Activated CD4-positive, alpha-beta T cell treated with anti-CD3 and anti-CD28 coated beads, Interleukin-2, amount 10 ng/mL, durations not matched to agents 24 days and 14 days (primary cell): Measurements from ENCODE around the gene PTGFRN. TPM values are rescaled to one million over a fixed set of nuclear protein-coding genes. Genes with fewer than 3 reads are reported as not detected.

ENCODE experiments used
- DNase-seq: peaks from one replicate; pipeline ENCODE4 v3.0.0; 2022
- H3K27ac Mint-ChIP-seq: one replicate; pipeline ENCODE4 v1.8.0; 2022; ENCODE audit warnings: mild to moderate bottlenecking, mixed read lengths
- H3K27me3 Mint-ChIP-seq: one replicate; pipeline ENCODE4 v1.8.0; 2022; ENCODE audit warnings: mixed read lengths
- H3K36me3 Mint-ChIP-seq: one replicate; pipeline ENCODE4 v1.8.0; 2022; ENCODE audit warnings: low read depth, mild to moderate bottlenecking, mixed read lengths
- H3K4me1 Mint-ChIP-seq: one replicate; pipeline ENCODE4 v1.8.0; 2021; ENCODE audit warnings: mixed read lengths
- H3K4me3 Mint-ChIP-seq: one replicate; pipeline ENCODE4 v1.8.0; 2022; ENCODE audit warnings: mild to moderate bottlenecking, moderate library complexity, mixed read lengths
- H3K9me3 Mint-ChIP-seq: one replicate; pipeline ENCODE4 v1.8.0; 2021; ENCODE audit warnings: mixed read lengths
- intact Hi-C: fragments of 100-400 bp; cut with micrococcal nuclease; formaldehyde crosslinking; loops from one replicate; pipeline ENCODE4 v1.15.1; 2023
- total RNA-seq: library from RNA; stranded (reverse); gene quantifications from 2 replicates; pipeline ENCODE4 v1.2.3, GENCODE V29; 2022

PTGFRN gene
- total RNA-seq, 1 donor from 2014 or later = 35.6 TPM

DNA sequence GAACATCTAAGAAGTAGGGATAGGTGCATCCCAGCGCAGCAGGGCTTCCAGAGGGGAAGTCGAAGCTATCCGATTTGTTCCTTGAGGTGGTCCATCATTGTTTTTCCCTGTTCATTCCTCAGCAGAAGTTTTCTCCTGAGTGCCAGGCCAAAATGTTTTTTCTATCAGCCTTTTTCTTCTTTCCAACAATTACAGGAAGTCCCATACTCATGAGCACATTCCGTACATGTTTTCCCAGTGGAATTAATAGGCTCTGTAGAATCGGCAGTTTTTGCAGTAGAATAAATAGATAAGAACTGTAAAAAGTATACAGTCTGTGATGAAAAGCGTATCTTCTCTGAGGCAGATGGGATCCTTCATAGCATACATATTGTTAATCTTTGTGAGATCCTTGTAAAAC is 116.6 kb downstream of the PTGFRN start:
- DNase-seq = no peak
- H3K27ac Mint-ChIP-seq = no peak overlapping the region
- no peak overlapping the region for H3K4me3 Mint-ChIP-seq
- intact Hi-C loops = no loop called here
- H3K9me3 Mint-ChIP-seq = no peaks in the 10 kb centered on the region
- no peaks in the 10 kb centered on the region for H3K36me3 Mint-ChIP-seq
- H3K27me3 Mint-ChIP-seq = no peaks in the 10 kb centered on the region
- H3K4me1 Mint-ChIP-seq = peaks cover 2% of the 10 kb centered on the region

DNA sequence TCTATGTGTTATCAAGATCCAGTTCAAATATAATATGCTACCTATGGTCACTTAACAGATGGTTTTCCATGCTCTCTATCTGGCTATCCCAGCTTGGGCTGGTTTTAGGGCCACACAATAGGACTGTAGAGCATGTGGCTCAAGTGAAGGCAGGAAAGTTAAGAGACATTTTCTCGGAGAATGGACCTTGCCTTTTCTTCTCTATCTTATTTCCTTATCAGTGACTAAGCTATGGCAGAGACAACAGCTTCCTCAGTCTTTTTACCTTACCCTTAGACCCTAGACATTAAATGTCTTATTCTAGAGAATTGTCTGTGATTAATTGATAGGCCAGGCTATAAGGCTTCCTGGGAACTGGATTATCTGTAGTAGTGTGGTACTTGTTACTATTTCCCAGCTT is 120.0 kb downstream of the PTGFRN start:
- Mint-ChIP-seq H3K27ac (no peak overlapping the region), H3K9me3 (no peaks in the 10 kb centered on the region)
- no peak for DNase-seq

DNA sequence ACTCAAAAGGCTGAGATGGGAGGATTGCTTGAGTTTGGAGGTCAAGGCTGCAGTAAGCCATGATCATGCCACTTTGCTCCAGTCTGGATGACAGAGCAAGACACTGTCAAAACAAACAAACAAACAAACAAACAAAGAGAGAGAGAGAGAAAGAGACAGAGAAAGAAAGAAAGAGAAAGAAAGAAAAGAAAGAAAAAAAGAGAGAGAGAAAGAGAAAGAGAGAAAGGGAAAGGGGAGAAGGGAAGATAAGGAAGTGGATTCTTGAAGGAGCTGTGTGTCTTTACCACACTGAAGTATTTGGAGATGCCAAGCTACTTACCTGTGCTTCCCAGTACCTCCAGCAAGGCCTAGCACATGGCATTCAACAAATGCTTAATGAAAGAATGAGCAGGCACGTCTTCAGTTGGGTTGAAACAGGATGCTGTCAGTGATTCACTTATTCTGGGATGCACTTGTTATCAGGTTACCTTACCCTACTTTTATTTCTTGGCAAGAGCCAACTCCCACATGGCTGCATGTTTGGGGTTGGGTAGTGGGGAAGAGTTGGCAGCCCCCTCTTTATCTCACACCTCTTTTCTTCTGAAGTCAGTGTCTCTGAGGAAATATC is 120.7 kb downstream of the PTGFRN start:
- intact Hi-C loops = no loop called here

More for the DNA sequence above, 120.0 kb downstream of the PTGFRN start:
- H3K36me3 Mint-ChIP-seq = peaks cover 2% of the 10 kb centered on the region
- intact Hi-C loops = no loop called here
- H3K27me3 Mint-ChIP-seq = no peaks in the 10 kb centered on the region
- H3K4me1 Mint-ChIP-seq = peaks cover 4% of the 10 kb centered on the region
- H3K4me3 Mint-ChIP-seq = no peak overlapping the region

DNA sequence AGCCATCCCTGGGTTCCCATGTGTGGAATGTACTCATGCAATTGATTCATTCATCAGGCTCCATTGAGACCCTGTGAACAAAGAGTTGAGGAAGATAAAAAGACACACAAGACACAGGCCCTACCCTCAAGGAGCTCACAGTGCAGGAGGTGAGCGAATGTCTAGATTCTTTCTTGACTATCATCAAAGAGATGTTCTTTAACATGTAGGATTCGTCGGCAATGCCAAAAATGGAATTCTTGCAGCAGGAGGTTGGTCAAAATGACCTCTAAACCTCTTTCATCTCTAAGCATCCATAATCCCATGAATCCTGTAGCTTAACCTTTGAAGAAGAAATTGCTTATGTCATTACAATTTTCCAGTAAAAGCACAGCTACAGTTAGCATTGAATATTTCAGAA is 122.5 kb downstream of the PTGFRN start:
- H3K36me3 Mint-ChIP-seq = peaks cover 2% of the 10 kb centered on the region
- intact Hi-C loops = no loop called here
- no peak overlapping the region for H3K4me3 Mint-ChIP-seq
- DNase-seq = no peak
- no peaks in the 10 kb centered on the region for H3K9me3 Mint-ChIP-seq
- H3K27ac Mint-ChIP-seq = no peak overlapping the region
- H3K4me1 Mint-ChIP-seq = peaks cover 4% of the 10 kb centered on the region
- H3K27me3 Mint-ChIP-seq = no peaks in the 10 kb centered on the region

More for the DNA sequence above, 120.7 kb downstream of the PTGFRN start:
- Mint-ChIP-seq H3K9me3 (no peaks in the 10 kb centered on the region), H3K4me1 (peaks cover 4% of the 10 kb centered on the region), H3K27ac (no peak overlapping the region), H3K27me3 (no peaks in the 10 kb centered on the region), H3K4me3 (no peak overlapping the region), H3K36me3 (peaks cover 2% of the 10 kb centered on the region)
- no peak for DNase-seq

DNA sequence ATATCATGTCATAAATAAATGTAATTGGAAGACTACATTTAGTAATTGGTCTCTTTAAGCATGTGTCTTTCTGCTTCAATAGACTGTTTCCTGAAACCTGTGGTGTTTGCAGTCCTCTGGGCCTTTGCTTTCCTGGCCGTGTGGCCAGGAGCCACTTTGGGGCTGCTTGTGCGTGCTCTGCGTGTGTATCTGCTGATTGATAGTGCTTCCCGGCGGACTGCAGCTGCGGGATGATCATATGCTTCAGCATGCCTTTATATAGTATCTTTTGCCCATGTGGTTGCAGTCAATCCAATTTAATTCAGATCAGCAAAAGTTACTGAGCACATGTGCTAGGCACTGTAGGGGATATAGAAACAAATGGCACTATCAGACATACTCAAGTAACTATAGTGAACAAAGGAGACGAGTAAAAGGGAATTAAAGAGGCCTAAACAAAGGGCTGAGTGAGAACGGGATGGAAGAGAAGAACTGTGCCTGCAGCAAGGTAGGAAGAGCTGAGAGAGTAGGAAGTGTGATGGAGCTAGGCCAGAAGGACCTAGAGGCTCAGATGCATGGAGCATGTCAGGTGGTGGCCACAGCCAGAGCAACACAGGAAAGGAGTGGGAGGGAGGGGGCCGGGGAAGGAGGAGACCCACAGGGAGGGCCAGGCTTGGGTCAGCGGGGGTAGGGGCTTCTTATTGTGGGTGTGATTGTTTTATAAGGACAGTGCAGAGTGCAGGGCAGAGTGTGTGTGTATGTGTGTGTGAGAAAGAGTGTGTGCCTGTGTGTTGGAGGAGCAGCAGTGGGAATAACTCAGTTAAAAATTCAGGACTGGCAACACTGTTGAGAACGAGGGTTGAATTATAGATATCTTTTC is 123.2 kb downstream of the PTGFRN start:
- no peaks in the 10 kb centered on the region for H3K9me3 Mint-ChIP-seq
- peaks cover 4% of the 10 kb centered on the region for H3K4me1 Mint-ChIP-seq
- peaks cover 2% of the 10 kb centered on the region for H3K36me3 Mint-ChIP-seq
- no peak overlapping the region for H3K27ac Mint-ChIP-seq
- H3K4me3 Mint-ChIP-seq = no peak overlapping the region
- no peaks in the 10 kb centered on the region for H3K27me3 Mint-ChIP-seq
- no peak for DNase-seq
- intact Hi-C loops = no loop called here

DNA sequence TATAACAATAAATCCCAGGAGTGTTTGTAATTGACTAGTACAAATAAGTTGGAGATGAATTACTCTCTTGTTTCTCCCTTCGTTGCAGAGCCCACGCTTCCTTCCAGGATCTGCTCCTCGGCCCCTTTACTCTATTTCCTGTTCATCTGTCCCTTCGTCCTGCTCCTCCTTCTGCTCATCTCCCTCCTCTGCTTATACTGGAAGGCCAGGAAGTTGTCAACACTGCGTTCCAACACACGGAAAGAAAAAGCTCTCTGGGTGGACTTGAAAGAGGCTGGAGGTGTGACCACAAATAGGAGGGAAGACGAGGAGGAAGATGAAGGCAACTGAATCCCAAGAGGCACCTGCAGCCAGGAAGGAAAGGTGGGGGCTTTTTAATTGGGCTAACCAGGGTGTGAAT is 124.1 kb downstream of the PTGFRN start:
- DNase-seq = no peak
- Mint-ChIP-seq H3K36me3 (peaks cover 2% of the 10 kb centered on the region), H3K4me1 (peaks cover 4% of the 10 kb centered on the region), H3K9me3 (no peaks in the 10 kb centered on the region), H3K4me3 (no peak overlapping the region), H3K27ac (no peak overlapping the region), H3K27me3 (no peaks in the 10 kb centered on the region)
- intact Hi-C loops = no loop called here

DNA sequence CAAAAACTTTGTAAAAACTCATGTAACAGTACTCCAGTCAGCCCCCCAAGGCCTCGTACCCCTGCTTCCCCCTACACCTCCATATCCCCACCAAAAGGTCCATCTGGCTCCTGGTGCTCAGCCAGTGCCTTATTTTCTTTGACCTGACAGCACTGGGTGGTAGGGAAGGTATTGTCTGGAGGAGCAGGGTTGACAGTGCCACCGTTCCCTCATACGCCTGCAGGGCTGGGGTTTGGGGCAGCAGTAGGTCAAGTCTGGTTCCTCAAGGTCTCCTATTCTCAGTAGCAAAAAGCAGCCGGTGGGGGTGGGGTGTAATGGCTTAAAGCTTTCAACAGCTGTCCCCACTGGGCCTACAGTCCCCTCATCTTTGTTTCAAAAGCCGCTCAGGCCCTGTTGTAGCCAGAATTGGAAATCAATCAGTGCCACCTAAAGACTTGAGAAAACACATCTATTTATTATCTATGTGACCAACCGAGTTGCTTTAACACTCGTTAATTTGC is 125.1 kb downstream of the PTGFRN start:
- intact Hi-C loops = no loop called here
- no peak overlapping the region for H3K4me3 Mint-ChIP-seq
- peaks cover 4% of the 10 kb centered on the region for H3K36me3 Mint-ChIP-seq
- no peaks in the 10 kb centered on the region for H3K27me3 Mint-ChIP-seq
- DNase-seq = no peak
- H3K4me1 Mint-ChIP-seq = peaks cover 4% of the 10 kb centered on the region
- H3K9me3 Mint-ChIP-seq = no peaks in the 10 kb centered on the region
- no peak overlapping the region for H3K27ac Mint-ChIP-seq

DNA sequence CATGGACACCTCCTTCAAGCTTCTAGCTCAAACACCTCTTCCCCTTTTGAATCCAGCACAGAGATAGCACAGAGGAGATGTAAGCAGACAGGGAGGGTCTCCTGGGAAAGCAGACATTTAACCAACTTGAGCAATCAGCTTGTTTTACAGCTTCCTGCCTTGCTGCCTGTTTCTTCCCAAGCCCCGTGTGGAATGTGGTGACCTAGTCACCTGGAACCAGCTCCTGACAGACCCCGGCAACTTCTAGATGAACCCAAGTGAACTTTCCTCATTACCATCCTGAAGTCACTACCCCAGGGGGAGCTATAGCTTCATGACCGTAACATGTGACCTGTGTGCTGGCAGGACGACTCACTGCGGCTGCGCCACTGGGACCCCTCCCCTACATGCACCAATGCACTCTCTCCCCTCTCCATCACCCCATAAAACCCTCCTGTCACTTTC is 126.3 kb downstream of the PTGFRN start:
- DNase-seq = no peak
- H3K4me1 Mint-ChIP-seq = peaks cover 2% of the 10 kb centered on the region
- H3K27me3 Mint-ChIP-seq = no peaks in the 10 kb centered on the region
- no peak overlapping the region for H3K27ac Mint-ChIP-seq
- H3K36me3 Mint-ChIP-seq = peaks cover 4% of the 10 kb centered on the region
- intact Hi-C loops = no loop called here
- no peak overlapping the region for H3K4me3 Mint-ChIP-seq
- H3K9me3 Mint-ChIP-seq = no peaks in the 10 kb centered on the region

DNA sequence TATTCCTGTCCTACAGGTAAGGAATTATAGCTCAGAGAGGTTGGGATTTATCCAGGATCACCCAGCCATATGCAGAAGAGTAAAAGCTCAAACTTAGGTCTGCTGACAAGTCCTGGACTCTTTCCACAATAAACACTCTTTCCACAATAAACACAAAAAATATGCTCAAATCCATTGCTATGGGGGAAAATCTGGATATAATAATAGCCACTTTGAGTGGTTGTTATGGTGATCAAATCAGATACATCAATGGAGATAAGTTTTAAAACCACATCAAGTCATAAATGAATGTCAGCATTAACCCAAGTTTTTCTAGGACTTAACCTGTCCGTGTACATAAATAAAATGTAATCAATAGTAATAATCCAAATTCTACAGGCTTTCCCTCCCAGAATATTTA is 128.1 kb downstream of the PTGFRN start:
- intact Hi-C loops = no loop called here
- no peak for DNase-seq
- Mint-ChIP-seq H3K4me3 (no peak overlapping the region), H3K27me3 (no peaks in the 10 kb centered on the region), H3K27ac (no peak overlapping the region), H3K36me3 (peaks cover 7% of the 10 kb centered on the region), H3K4me1 (peaks cover 2% of the 10 kb centered on the region), H3K9me3 (no peaks in the 10 kb centered on the region)

DNA sequence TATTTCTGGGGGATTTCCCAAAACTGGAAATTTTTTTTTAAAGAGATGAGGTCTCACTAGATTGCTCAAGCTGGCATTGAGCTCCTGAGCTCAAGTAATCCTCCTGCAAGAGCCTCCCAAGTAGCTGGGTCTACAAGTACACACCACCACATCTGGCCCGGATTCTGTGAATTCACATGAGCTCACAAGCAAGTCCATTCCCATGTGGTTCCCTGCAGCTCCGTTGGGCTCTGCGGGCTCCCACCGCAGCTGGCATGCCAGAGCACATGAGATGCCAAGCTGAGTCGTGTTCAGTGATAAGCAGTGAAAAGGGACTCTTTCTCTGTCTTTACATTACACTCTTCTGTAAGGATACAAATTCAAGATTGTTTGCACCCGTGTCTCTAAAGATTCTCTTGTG is 128.5 kb downstream of the PTGFRN start:
- H3K4me3 Mint-ChIP-seq = no peak overlapping the region
- no peak overlapping the region for H3K27ac Mint-ChIP-seq
- no peaks in the 10 kb centered on the region for H3K27me3 Mint-ChIP-seq
- no peak for DNase-seq
- peaks cover 2% of the 10 kb centered on the region for H3K4me1 Mint-ChIP-seq
- H3K36me3 Mint-ChIP-seq = peaks cover 12% of the 10 kb centered on the region
- intact Hi-C loops = no loop called here
- peaks cover 3% of the 10 kb centered on the region for H3K9me3 Mint-ChIP-seq

Other genes with a start within 250 kb of the PTGFRN start
- gene IGSF3, start 242.2 kb upstream of the PTGFRN start, total RNA-seq = 2.1 and 2.2 TPM in 2 replicates
- gene CD2, start 155.5 kb upstream of the PTGFRN start, total RNA-seq = 500 and 501 TPM in 2 replicates
- 0.82 and 1.2 TPM in 2 replicates for gene CD101, start 91.8 kb downstream of the PTGFRN start, total RNA-seq
- gene TTF2, start 150.4 kb downstream of the PTGFRN start, total RNA-seq = 108 and 116 TPM in 2 replicates
- 0.62 and 0.98 TPM in 2 replicates for gene TRIM45, start 211.8 kb downstream of the PTGFRN start, total RNA-seq